DMS153 (cell line): ENCODE data around the gene C4B.

ENCODE experiments used
- DNase-seq: peaks from one replicate; lab custom pipeline; 2025; lab: John Stamatoyannopoulos, UW

Gene C4B

DNA sequence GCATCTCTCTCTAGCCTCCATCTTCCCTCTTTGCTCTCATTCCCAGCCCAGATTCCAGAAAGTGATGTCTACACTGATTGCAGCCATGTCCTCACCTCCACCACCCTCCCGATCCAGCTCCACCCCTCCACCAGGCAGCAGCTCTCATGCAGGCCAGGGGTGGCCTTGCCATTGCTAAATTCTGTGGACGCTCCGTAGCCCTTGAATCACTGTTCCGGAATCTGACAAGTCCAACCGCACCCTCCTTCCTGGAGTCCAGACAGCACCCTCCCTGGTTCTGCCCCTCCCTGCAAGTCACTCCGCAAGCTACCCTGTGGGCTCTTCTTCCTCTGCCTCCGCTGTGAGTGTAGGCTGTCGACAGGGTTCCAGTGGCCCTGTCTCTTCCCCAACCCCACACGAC lies 68.3 kb downstream of the C4B start:
- no peak for DNase-seq

DNA sequence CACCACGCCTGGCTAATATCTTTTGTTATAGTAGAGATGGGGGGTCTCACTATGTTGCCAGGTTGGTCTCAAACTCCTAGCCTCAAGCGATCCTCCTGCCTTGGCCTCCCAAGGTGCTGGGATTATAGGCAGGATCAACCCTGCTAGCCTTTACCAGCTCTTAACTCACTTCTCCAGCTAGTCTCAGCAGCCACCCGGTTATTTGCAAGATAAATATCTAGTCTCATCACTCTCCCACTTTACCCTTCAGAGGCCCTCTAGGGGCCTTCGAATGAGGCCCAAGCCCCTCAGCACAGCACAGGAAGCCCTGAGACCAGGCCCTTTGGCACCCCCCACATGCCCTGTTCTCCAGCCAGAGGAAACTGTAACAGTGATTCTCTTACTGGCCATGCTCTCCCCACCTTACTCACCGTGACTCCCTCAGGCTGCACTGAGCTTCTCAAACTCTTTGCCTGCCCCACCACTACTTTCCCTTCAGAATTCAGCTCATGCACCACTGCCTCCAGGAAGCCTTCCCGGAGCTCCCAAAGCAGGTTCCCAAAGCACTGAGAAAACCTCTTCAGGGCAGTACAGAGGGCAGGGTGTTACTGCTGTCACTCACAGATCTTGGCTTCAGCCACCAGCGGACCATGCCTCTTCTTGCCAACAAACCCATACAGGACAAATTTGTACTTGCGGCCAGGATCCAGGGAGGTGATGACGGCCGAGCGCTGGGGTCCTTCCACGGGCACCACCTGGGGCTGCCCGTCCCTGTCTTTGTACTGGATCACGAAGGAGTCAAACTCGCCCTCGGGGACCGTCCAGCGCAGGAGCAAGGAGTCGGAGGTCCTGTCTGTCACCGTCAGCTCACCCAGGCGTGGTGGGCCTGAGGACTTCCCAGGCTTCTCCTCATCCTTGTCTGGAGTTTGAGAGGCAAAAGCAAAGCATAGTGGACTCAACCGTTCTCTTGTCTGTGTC lies 69.5 kb downstream of the C4B start:
- no peak for DNase-seq

DNA sequence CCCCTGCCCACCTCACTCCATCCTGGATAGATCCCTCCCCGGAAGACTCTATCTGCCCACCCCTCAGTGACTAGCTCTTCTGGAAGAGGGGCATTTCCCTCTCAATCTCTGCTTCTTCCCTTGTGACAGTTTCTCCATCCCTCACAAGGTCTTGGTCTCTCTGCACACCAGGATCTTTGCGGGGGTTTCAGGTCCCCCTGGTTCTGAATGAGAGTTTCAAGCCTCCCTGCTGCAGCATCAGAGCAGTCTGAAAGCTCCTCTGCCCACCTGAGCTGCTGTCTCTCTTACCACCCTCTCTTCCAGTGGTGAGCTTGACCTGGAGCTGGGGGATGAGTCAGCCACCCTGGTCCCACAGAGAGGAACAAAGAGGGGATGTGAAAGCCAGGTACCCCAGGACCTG lies 70.2 kb downstream of the C4B start:
- DNase-seq = no peak
